Ovary (tissue), 3 donors: ENCODE measurements around the gene PATL2.

Experiments used
- CTCF ChIP-seq, 3 donors: fragments of 450-650 bp in 2 of 3; fragments of 200-600 bp in 1 of 3; IDR thresholded peaks; one replicate each; pipeline versions ENCODE4 v1.5.1 to v1.8.0; 2016 to 2022; ENCODE audit warnings: antibody characterized with exemption in 3 of 3, mild to moderate bottlenecking in 1 of 3
- POLR2A ChIP-seq: fragments of 450-650 bp; IDR thresholded peaks from one replicate; pipeline ENCODE4 v1.6.1; 2017; ENCODE audit warnings: antibody characterized with exemption, mild to moderate bottlenecking, moderate library complexity
- donor health status: DM: no; HTN: no; CAD: no.

GRCh38 chr15:44641651-44642050 is 69.5 kb downstream of the PATL2 start:
- TF ChIP-seq POLR2A (no peak), CTCF (IDR thresholded peaks at IDR 0.05) (no peak)
